ENCODE measurements around the gene WDFY3.
"Not testable (repeated sequence)": the region's sequence is repeated elsewhere in the genome, so short reads cannot be mapped to it uniquely, and the experiment has no call there.

The WDFY3 gene

DNA sequence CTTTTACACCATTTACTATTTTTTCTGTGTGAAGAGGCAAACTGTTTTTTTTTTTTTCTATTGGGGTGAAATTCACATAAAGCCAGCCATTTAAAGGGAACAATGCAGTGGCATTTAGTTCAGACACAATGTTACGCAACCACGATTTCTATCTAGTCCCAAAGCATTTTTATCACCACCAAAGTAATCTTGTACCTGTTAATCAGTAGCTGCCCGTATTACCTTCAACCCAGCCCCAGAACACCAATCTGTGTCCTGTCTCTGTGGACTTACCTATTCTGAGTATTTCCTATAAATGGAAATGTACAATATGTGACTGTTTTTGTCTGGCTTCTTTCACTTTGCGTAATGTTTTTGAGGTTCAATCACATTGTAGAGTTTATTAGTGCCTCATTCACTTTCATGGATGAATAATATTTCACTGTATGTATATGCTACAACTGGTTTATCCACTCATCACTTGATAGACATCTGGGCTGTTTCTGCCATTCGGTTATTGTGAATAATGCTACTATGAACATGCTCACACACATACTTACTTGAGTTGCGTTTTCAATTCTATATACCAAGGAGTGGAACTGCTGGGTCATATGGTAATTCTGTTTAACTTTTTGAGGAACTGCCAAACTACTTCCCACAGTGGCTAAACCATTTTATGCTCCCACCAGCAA, 267.4 kb downstream of the WDFY3 start:
- no peak for DNase-seq

DNA sequence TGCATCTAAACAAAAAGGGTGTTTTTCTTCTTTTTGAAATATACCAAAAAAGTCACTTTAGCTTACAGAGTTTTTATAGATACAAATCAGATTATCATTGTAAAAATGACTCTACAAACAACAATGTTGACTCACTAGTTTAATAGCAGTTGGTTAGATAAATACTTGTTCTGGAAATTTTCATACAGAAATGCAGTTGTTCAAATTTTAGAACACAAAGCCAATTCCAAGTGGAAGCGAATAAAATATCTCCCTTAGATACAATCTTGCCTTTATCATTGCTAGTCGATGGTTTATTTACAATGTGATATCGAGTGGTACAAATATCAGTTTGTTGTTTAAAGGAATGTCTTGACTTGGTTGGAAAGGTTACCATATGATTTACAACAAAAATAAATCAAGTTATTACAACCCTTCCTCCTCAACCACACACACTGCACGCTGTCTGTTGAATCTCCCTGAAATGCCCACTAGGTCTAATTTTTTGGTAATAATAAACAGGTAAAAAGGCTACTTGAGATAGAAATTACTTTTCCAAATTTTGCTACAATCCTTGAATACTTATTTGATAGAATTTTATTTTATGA, 268.8 kb downstream of the WDFY3 start:
- DNase-seq = no peak

DNA sequence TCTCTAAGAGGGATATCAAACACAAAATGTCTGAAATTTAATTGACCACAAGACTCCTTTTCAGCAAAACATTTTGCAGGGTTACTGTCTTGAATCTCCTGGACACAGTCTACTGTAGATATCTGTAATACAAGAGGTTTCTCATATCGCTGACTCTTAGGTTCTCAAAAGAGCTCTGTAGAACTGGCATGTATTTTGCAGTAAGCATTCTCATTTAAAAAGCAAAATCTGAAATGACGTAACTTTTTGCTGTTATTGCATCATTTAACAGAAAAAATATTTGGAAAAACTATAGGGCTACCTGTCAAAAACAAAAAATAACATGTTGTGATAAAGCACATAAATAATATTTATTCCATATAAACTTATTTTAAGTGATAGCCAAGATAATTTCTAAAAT, 269.3 kb downstream of the WDFY3 start:
- DNase-seq = no peak

DNA sequence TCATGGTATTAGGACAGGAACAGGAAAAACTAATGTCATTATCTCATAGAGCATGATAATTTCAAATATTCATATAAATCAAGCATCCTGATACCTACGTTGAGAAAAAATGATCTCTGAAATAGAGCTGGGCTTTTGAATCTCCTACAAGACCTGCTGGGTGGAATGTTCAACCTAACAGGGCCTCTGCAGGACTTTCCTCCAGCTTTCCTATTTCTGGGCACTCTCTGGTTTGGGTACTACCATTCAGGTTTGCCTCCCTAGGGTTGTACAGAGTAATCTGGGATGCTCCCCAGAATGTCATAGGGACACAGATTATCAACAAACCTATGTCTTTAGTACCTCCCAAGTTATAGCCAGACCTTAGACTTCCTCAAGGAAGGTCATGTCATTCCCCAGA, 274.7 kb downstream of the WDFY3 start:
- no peak for DNase-seq

DNA sequence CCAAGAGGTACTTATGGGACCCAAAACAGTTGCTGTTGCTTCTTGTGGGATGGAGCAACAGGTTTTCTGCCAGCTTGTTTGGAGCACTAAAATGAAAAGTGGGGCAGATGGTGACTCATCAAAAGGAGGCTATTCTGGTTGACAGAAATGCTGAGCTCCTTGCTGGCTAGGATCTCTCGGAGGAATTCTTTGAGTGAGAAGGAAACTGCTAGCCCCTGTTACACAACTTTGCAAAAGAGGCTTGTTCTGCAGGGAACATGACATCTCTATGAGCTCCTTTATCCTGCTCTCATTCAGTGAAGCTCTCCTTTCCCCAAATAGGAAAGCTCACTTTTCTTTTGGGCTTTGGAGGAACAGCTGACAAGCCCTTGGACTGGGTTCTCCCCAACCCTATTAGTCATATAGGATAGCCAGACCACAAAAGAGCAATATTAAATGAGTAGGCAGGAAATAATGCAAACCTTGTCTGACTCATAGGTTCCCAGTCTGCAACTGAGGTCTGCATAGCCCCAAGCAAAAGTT, 275.3 kb downstream of the WDFY3 start:
- no peak for DNase-seq

DNA sequence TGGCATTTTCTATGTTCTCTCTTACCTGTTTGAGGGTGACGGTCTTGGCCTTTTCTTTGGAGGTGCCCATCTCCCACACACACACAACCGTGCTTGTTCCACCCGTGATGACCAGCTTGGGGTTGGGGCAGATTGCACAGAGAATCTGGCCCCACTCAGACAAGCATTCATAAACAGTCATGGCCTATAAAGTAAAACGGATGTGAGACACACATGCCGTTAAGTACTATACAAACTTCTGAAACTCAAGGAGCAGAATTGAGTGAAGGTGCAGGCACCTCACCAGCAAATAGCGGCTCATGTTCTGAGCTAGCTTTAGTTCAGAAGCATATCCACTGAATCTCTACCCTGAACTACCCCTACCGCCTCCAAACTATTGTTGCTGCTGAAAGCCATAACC, 276.0 kb downstream of the WDFY3 start:
- DNase-seq = no peak

DNA sequence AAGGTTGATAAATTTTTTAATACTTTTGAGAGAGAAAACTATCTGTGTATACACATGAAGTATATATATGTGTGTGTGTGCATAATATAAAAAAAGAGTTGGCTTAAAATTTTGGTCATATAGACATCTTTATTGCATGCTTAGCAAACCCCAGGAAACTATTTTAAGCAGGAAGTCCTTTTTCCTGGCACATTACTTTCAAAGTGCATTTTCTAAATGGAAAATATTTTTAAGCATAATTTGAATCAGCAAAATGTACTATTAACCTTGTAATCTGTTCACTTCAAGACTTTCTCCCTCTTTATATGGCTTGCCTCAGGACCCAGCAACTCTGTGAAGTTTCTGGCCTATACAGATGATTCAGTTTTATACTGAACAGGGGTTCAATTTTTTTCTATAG, 277.3 kb downstream of the WDFY3 start:
- no peak for DNase-seq

DNA sequence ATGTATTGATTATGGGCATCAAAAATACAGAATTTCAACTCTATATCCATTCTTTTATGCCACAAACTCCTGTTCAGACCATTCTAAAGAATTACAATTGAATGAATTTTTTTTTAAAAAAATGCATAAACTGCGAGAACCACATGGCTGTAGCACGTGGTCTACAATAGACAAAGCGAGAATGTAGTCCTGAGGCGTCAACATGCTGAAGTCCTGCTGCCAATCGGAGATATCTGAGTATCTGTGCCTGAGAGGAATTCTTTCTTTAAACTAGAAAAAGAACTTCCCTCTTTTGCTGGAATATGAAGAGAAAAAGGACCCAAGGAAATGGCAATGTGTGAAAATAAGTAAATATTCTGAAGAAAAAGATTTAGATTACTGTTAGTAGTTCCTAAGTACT, 277.9 kb downstream of the WDFY3 start:
- no peak for DNase-seq

DNA sequence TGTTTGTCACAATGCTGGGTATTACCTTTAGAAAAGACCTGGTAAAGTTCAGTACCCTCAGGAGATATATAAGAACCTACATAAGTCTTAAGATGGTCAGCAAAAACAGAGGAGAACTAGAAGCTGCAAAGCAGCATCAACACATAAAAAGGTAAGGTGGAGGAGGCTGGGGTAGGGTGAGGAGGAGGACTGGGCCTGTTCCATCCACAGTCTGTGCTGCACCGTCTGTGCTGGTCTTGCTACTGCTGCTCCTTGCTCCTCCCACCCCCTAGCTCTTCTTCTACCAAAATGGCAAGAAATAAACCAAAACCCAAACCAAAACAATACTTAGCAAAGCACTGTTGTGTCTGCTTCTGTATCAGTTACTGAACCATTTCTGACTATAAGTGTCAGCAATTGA, 281.4 kb downstream of the WDFY3 start:
- DNase-seq = no peak

DNA sequence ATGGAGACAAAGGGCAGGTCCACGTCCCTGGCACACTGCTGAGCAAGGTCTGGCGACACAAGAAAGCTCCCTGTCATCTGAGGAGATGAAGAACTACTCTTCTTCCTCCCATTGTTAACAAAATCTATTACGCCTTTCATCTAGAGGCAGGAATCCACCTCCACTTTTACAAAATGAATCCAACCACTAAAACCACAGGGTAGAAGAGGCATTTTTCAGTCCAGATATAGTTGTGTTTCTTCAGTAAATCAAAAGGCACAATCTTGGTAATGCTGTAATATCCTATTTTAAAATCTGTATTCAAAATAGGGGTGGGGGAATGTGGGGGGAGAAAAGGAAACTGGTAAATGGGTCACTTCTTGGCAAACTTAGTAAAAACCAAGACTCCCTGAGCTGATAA, 282.1 kb downstream of the WDFY3 start:
- DNase-seq = no peak

DNA sequence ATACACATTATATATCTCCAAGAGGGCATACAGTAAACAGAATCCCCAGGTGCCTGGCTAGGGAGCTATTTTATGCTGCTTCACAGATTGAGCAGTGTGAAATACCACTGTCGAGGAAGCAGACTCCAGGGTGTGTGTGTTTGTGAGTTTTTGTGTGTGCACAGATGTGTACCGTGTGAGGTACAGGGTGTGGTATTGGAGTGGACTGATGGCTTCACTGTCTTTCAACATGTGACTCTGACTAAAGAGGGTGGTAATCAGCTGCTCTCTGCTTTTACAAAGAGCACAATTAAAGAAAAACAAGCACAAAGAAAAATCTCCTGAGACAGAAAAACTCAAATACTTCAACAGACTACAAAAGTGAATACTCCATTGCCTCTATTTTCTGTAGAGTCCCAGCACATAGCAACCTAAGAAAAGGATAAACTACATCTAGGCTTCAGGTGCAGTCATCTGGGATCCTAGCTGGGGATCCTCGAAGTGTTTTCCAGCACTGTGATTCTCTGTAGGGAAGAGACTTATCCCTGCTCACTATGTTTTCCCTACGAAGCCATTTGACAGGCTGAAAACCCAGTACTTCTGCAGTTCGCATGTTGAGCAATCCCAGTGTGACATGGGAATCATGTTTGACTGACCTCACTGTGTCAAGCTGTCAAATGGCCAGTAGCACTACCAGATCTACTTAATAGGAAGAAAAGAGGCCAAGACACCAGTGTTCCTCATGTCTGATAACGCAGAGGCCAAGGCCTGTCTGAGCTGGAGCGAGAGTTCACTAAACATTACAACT, 283.2 kb downstream of the WDFY3 start:
- no peak for DNase-seq

DNA sequence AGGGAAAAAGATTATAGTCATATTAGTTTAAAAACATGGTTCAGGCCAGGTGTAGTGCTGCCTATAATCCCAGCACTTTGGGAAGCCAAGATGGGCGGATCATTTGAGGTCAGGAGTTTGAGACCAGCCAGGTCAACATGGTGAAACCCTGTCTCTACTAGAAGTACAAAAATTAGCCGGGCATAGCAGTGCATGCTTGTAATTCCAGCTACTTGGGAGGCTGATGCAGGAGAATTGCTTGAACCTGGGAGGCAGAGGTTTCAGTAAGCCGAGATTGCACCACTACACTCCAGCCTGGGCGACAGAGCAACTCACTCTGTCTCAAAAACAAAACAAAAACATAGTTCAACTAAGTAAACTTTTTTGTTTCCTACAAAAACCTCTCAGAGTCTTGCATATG, 283.8 kb downstream of the WDFY3 start:
- not testable (repeated sequence) for DNase-seq

DNA sequence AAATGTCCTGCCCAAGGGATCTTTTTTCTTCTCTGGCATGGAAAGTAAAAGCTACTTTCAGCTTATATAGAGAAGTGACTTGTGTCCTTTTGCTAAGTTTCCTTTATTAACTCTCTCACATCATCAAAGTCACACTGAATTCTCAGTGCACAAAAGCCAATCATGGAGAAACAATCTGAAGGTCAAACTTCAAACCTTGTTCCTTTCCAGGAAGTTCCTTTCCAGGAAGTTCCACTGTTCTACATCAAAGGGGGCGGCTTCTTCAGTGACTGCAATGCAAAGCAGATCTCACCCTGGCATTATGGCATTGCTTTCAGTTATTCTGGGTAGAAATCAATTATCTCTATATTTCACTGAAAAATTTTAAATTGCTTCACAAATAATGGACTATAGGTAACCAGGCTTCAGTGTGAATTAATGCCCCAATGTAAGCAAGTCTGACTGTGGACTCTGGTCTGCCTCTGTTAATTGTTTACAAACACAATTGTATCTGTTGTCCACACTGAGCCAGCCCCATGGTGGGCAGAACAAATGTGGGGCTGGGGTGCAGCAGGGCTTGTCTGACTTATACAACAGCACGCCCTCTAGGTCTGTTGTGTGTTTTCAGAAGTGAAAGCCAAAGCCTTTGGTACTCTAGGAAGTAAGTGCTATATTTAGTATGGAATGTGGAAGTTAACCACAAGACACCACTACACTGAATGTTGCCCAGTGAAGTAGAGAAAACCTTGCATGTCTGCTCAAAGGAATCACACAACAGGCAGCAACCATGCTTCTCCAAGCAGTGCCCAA, 284.8 kb downstream of the WDFY3 start:
- DNase-seq = no peak

DNA sequence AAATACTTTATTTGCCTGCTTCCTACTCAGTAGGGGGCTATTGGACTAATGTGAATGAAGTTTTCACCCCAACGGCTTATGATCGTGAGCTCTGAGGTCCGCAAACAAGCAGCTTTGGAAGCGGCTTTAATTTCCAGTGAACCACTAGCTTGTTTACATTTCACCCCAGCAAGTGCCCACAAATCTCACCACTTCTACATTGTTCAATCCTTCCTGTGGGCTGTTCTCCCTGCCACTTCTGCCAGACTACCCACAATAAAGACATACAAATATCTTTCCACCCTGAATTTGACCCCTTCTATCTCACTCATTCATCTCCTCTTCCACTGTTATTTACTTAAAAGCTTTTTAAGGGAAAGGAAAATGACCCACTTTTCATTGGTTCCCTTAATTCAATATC, 285.5 kb downstream of the WDFY3 start:
- DNase-seq = no peak

DNA sequence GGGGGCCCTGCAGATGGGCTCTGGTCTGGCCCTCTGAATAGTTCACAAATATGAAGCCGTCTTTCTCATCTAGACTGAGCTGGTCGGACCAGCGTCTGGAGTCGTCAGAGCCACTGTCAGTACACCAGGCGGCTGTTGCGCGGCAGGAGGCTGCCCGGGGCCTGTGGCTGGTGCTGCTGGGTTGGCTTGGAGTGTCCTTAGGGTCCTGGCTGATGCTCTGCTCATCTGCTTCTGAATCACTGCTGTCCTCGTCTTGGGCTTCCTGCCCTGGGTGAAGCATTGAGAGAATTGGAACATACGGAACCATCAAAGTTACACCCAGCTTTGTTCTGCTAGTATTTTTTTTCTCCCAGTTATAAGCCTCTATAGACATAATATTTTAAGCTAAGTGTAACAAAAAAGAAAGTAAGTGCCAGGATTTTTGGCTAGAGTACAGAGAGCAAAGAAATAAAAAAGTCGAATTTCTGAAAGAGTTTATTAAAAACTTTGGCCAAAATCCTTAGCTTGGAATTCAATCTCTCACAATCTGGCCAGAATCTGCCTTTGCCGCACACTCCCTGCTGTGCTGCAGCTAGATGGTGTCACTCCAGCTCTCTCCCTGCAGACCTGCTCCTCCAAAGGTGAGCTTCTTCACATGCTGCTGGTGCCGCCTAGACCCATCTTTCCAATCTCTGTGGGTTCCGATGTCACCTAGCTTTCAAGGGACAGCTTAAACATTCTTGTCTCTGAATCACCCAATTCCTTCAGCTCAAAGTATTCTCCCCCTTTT, 287.3 kb downstream of the WDFY3 start:
- no peak for DNase-seq

DNA sequence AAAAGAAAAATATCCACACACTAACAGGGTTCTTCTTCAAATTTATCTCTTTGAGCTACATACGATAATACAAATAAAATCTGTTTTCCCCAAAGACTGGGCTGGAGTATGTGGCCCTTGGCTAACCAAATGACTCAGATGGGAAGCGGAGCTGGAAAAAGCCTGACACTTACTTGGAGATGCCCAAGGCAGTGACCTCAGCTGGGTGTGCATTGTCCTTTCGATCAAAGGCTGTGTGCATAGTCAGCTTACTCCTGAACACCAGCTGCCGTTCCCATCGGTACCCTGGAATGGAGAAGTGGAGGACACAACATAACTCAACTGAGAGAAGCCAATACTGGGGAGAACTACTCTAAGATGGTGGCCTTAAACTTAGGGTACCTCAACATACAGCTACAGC, 288.5 kb downstream of the WDFY3 start:
- DNase-seq = no peak

DNA sequence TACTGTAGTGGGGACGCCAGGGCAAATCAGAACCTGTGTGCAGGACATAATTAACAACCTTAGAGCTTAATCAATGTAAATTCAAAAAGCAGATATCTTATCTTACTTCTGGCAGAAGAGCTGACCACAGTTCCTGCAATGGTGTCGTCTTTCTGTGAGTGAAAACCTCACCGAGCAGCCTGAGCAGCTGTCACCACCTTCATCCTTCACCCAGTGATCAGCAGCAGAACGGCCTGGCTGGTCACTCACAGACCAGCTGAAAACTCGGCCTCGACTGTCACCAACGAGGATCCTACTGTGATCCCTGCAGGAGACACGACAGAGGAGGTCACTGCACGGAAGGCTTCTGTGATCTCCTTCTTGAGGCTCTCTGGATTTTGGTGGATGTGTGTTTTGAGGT, 289.4 kb downstream of the WDFY3 start:
- DNase-seq = no peak

DNA sequence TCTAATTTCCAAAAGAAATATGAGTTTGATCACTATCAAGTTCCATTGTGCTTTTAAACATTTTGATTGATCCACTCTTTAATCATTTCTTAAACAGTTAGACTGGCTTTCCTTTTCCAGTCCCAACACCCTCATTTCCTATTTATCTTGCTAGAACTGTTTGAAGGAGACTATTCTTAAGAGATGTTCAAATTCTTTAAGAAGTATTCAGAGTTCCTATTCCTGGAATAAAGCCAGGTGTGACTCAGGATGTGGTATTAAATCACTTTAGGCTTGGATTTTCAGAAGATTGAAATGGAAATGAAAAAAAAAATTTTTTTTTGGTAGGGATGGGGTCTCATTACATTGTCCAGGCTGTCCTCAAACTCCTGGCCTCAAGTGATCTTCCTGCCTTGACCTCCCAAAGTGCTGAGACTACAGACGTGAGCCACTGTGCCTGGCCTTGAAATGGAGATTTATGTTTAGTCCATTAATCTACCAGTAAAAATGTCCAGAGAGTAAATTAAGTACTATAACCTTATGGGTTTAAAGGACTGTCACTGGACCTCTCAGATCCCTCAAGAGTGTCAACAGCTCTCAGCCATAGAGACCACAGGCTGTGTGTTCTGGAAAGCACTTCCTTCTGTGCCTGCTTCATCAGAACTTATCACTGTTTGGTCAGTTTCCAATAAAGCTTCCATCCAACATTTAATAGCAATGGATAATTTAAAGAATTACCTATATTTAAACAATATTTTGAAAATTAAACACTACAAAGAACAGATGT, 292.8 kb downstream of the WDFY3 start:
- DNase-seq = no peak

DNA sequence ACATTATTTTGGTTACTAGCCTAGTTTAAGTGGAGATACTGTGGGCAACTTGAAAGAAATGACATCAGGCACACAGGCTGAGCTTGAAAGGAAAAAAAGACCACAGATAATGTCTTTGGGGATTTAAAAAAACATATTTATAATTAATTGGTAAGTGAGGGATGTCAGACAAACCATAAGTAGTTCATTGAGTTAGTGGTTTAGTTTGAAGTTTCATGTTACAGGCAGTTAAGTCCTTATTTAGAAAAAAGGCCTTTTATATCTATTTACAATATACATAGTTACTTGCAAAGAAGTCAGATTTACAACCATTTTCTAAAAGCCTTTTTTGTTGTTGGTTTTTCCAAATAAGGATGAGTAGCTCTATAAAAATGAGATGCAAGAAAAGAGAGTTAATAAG, 294.3 kb downstream of the WDFY3 start:
- no peak for DNase-seq

DNA sequence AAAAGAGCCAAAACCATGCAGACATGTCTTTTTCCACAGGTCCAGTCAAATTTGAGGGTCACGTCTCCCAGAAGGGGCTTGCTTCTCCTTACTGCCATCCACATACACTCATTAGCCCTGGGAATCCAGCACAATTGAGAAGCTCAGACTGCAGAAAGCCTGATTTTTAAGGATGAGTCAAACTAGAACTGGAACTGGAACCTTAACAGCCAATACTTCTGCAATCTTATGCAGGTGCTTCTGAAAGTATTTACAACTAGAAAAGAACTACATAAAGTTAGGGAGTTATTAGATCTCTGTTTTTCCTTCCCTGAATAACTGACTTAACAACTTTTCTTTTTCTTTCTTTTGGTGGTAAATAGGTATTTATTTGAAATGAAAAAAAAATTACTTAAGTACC, 297.3 kb downstream of the WDFY3 start:
- no peak for DNase-seq

DNA sequence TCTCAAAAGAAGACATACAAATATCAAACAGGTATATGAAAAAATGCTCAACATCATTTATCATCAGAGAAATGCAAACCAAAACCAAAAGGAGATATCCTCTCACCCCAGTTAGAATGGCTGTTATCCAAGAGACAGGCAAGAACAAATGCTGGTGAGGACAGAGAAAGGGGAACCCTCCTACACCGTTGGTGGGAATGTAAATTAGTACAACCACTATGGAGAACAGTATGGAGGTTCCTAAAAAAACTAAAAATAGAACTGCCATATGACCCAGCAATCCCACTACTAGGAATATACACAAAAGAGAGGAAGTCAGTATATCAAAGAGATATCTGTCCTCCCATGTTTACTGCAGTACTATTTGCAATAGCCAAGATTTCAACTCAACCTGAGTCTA, 300.1 kb downstream of the WDFY3 start:
- DNase-seq = no peak

DNA sequence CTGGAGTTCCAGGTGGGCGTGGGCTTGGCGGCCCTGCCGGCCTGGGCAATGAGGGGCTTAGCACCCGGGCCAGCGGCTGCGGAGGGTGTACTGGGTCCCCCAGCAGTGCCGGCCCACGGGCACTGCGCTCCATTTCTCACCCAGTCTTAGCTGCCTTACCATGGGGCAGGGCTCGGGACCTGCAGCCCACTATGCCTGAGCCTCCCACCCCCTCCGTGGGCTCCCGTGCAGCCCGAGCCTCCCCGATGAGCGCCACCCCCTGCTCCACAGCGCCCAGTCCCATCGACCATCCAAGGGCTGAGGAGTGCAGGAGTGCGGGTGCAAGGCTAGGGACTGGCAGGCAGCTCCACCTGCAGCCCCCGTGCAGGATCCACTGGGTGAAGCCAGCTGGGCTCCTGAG, 301.7 kb downstream of the WDFY3 start:
- DNase-seq = not testable (repeated sequence)

All from activated CD4-positive, CD25-positive, alpha-beta regulatory T cell (primary cell).